GM19328 (cell line): Measurements from ENCODE around the gene BAZ1A.
"Not testable (repeated sequence)": the region's sequence is repeated elsewhere in the genome, so short reads cannot be mapped to it uniquely, and the experiment has no call there.

ENCODE experiments used
- ATAC-seq: cut with Tn5 transposase; IDR thresholded peaks from one replicate; pipeline ENCODE4 v1.9.1; 2021; ENCODE audit warnings: mild to moderate bottlenecking, moderate library complexity; ENCODE audit not compliant: unreplicated experiment

BAZ1A gene

GRCh38 chr14:34785223-34786006 is 89.7 kb downstream of the BAZ1A start:
- peak; percentile 61 for ATAC-seq

GRCh38 chr14:34782031-34782430 is 93.1 kb downstream of the BAZ1A start:
- no peak for ATAC-seq

- no peak for ATAC-seq
These were observed 93.9 kb downstream of the BAZ1A start for GRCh38 chr14:34781242-34781641.

DNA sequence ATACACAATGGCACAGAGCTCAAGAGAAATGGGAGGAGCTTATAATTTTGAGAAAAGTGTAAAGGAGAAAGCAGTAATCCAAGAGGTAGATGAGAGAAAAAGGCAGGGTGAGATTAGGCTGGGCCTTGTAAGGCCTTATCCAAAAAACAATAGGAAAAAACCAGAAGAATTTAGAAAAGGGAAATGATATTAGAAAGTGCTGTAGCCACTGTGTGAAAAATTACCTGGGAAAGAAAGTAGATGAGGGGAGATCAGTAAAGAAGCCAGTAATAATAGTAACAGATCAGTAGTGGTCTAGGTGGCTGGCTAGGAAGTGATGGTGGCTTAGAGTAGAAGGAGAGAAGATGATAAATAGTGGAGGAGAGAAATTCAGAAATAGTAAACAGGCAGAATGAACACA is 94.5 kb downstream of the BAZ1A start:
- ATAC-seq: no peak

- ATAC-seq: no peak
These were observed 96.4 kb downstream of the BAZ1A start for GRCh38 chr14:34778744-34779143.

- no peak for ATAC-seq
These were observed 98.5 kb downstream of the BAZ1A start for GRCh38 chr14:34776611-34777010.

GRCh38 chr14:34775922-34776321 is 99.2 kb downstream of the BAZ1A start:
- no peak for ATAC-seq

GRCh38 chr14:34775342-34775741 is 99.8 kb downstream of the BAZ1A start:
- ATAC-seq: no peak

GRCh38 chr14:34770901-34771300 is 104.3 kb downstream of the BAZ1A start:
- no peak for ATAC-seq

DNA sequence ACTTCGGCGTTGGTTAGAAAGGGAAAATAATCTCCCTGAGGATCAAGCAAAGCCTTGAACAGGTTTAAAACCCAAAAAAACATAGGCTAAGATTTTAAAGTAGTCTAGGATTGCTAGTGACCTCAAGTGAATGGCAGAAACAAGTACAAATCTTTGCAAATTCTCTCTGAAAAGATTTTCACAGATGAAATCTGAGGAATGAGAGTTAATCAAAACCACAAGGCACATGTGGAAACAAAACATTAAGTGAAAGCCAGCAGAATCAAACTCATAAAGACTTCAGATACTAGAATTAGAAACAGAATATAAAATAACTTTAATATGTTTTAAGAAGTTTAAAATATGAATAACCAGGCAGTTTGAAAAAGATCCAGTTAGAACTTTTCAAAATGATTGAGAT is 108.6 kb downstream of the BAZ1A start:
- ATAC-seq: no peak

GRCh38 chr14:34766060-34766459 is 109.1 kb downstream of the BAZ1A start:
- no peak for ATAC-seq

DNA sequence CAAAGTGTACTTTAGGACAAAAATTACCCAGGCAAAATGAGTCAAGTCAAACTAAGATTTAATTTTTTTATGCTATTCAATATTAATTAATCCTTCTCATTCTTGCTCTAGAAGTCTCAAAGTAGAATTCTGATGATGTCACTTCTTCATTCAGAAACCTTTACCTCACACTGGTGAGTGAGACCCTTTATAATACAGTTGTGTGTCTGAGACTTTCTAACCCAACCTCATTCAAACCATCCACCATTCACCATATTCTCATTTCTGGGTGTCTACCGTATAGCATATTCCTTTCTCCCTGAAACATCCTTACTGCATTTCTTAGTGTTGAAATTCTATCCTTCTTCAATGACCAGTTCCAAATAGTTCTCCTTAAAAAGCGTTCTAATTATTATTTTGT is 119.9 kb downstream of the BAZ1A start:
- no peak for ATAC-seq

- no peak for ATAC-seq
These were observed 120.5 kb downstream of the BAZ1A start for GRCh38 chr14:34754687-34755086.

- no peak for ATAC-seq
These were observed 124.5 kb downstream of the BAZ1A start for GRCh38 chr14:34750670-34751069.

DNA sequence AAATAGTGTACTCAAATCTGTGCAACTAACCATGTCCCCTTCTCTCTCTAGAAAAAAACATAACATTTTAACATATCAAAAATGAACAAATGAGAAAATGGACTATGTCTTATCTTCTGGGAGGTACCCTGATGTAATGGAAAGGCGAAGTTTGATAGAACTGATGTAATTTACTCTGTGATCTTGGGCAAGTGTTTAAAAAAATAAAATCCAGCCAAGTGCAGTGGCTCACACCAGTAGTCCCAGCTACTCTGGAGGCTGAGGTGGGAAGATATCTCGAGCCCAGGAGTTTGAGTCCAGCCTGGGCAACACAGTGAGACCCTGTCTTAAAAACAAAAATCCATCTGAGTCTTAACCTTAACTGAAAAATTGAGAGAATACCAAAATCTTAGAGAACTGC is 124.9 kb downstream of the BAZ1A start:
- ATAC-seq: no peak

DNA sequence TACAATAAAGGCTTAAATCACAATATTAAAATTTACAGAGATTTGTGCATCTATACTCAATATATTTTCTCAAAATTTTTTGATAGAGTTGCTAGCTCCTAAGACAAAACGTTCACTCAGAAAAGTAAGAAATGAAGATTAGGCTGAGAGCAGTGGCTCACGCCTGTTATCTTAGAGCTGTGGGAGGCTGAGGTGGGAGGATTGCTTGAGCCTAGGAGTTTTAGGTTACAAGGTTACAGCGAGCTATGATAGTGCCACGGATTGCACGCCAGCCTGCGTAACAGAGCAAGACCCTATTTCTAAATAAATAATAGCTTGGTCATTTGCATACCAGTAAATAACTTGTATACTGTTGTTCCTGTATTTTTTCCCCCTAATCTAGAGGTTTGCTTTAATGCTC is 125.8 kb downstream of the BAZ1A start:
- no peak for ATAC-seq

- no peak for ATAC-seq
These were observed 132.7 kb downstream of the BAZ1A start for GRCh38 chr14:34742270-34743115.

- ATAC-seq: no peak
These were observed 133.3 kb downstream of the BAZ1A start for GRCh38 chr14:34741840-34742239.

DNA sequence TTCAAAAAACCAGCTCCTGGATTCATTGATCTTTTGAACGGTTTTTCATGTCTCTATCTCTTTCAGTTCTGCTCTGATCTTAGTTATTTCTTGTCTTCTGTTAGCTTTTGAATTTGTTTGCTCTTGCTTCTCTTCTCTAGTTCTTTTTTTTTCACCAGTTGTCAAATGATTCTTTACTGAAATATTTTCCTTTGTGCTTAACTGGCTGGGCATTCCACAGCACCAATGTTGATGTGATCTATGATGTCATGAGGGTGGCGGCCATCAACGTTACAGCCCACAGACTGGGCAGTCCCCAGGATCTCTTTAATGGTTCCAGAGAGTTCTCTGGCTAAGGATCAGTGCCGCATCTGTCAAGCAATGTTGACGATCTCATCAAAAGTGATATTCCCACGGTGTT is 135.0 kb downstream of the BAZ1A start:
- ATAC-seq: not testable (repeated sequence)

- not testable (repeated sequence) for ATAC-seq
These were observed 138.1 kb downstream of the BAZ1A start for GRCh38 chr14:34737079-34737478.

DNA sequence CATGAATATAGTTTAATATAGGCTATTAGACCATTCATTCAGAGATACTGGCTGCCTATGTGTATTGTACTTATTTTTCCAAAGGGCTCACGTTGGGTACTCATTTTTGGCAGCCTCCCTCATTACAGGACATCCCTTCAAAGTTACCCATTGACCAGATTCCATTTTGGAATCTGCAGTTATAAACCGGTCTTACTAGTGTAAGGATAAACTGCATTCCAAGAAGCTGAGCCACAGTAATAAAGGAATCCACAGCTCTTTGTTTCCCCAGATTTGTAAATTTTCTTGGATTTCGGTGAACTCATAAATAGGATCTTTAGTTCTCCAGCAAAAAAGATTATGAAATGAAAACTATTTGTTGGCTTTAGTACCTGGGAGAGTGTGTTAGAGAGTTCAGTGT is 141.9 kb downstream of the BAZ1A start:
- no peak for ATAC-seq

DNA sequence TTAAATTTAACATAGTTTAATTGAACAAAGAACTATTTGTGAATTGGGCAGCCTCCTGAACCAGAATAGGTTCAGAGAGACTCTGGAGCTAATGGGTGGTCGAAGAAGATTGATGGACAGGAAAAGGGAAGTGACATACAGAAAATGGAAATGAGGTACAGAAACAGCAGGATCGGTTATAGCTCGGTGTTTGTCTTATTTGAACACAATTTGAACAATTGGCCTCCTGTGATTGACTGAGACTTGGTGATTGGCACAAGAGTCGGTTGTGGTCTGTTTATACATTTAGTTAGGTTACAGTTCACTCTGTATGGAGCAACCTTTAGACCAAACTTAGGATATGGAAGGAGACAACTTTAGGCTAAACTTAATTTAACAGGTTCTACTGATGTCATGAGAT is 142.4 kb downstream of the BAZ1A start:
- no peak for ATAC-seq
